Heart left ventricle (tissue), 13 donors: ENCODE data around the gene PCDHGA1.

ENCODE experiments used
- POLR2A ChIP-seq, 2 donors: fragments of 450-650 bp; IDR thresholded peaks; one replicate each; pipeline ENCODE4 v1.6.1; 2017; ENCODE audit warnings: antibody characterized with exemption in 2 of 2, mild to moderate bottlenecking in 2 of 2, moderate library complexity in 2 of 2
- TF ChIP-seq, protein P1 (sequence below), 12 donors: fragments of 200-600 bp; sonication (generic) in 4 of 12; IDR thresholded peaks; one replicate each; pipeline versions ENCODE4 v1.5.0 to v1.8.0; 2018 to 2022; ENCODE audit warnings: antibody characterized with exemption in 12 of 12, mild to moderate bottlenecking in 5 of 12
- donor health status: ischemic (EF 13 %, LVEDD 7.1; RV severe dilation, severe dysfunction).
- donor health status: DM: no; HTN: yes; CAD: no.
- donor health status: DM: no; HTN: no; CAD: no.
- donor health status: ischemic (EF 25% LVEDD 6.9; RV normal size, moderate dysfunction).
- donor health status: ischemic (EF 25% LVEDD 5.7; RV mildly dilated, moderate dysfunction).
- donor health status: ischemic (EF 35%, LVEDD 5.7; RV mildly dilated, moderate dysfunction).
- donor health status: nonischemic (EF 11% LVEDD 7.7; RV severe dilation, severe dysfunction).
- donor health status: DM: yes; HTN: yes; CAD: no.
- donor health status: PGD.
- donor health status: ischemic (EF 29% LVEDD 5.4; RV normal size, mild dysfunction).
- donor health status: nonischemic (EF 23%, LVEDD 6.1; RV moderate dilation, normal function).

DNA sequence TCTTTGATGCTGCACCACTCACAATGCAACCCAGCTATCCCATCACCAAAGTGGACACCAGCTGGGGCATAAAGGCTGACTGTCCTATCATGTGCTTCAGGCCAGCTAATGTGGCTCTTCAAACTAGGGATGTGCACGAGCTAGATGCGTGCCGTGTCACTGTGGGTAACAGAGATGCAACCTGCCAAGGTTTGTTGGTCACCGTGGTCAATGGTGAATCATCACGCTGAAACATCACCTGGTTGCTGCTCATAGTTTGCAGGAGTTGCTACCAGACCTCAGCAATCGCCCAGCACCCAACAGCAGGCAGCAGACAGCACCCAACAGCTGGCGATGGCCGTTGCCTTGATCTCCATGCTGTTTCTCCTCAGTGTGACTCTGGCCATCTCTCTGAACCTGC, 2.1 kb upstream of the PCDHGA1 start:
- TF ChIP-seq, protein P1, sequence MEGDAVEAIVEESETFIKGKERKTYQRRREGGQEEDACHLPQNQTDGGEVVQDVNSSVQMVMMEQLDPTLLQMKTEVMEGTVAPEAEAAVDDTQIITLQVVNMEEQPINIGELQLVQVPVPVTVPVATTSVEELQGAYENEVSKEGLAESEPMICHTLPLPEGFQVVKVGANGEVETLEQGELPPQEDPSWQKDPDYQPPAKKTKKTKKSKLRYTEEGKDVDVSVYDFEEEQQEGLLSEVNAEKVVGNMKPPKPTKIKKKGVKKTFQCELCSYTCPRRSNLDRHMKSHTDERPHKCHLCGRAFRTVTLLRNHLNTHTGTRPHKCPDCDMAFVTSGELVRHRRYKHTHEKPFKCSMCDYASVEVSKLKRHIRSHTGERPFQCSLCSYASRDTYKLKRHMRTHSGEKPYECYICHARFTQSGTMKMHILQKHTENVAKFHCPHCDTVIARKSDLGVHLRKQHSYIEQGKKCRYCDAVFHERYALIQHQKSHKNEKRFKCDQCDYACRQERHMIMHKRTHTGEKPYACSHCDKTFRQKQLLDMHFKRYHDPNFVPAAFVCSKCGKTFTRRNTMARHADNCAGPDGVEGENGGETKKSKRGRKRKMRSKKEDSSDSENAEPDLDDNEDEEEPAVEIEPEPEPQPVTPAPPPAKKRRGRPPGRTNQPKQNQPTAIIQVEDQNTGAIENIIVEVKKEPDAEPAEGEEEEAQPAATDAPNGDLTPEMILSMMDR (IDR thresholded peaks at IDR 0.05): no peak
- TF ChIP-seq POLR2A (IDR thresholded peaks at IDR 0.05): no peak
